GM12891 (cell line): ENCODE measurements around the gene STAT6.

Experiments used
- POLR2A ChIP-seq: IDR thresholded peaks from 2 replicates; pipeline ENCODE4 v1.6.1; 2011; ENCODE audit warnings: low read depth, low read length, control low read depth
- POLR2AphosphoS5 ChIP-seq: IDR thresholded peaks from 2 replicates; pipeline ENCODE4 v1.6.1; 2011; ENCODE audit warnings: low read depth, low read length, control low read depth
- POU2F2 ChIP-seq: IDR thresholded peaks from 2 replicates; pipeline ENCODE4 v1.6.1; 2011; ENCODE audit warnings: low read depth, mild to moderate bottlenecking, control low read depth, low read length, moderate library complexity
- SPI1 ChIP-seq: IDR thresholded peaks from 2 replicates; pipeline ENCODE4 v1.6.1; 2011; ENCODE audit warnings: low read depth, low read length, control low read depth
- TAF1 ChIP-seq: IDR thresholded peaks from 2 replicates; pipeline ENCODE4 v1.6.1; 2011; ENCODE audit warnings: low read depth, low read length, control low read depth

DNA sequence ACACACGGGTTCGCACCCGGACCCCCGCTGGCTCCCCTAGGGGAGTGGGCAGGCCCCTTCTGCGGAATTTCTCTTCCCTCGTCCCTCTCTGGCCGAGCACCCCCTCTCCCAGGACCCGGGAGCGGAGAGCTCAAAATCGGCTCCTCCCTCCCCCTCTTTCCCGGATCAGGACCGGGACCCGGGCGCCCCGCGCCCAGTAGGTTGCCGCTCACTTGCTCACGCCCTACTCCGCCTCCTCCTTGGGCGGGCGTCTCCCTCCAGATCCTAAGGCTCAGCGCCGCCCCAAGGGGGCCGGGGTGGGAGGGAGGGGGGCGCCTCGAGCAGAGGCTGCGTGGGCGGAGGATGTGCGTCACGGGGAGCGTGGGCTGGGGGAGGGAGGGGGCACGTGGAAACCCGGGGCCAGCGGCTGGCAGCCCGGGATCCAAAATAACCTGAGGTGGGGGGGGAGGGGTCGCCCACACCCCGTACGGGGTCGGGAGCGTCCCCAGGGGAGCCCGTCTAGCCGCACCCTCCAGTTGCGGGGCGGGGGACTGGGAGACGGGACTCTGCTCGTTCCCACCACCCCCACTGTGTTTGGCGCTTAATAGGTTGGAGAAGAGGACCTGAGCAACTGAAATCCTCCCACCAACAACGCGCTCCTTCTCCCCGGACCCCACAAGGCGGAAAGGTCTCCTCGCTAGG, 24.0 kb downstream of the STAT6 start:
- TF ChIP-seq TAF1, result peak; percentile 49; the same call in 1 of the 2 replicates
- peak; percentile 49; the same call in 1 of the 2 replicates for TF ChIP-seq POLR2AphosphoS5
- TF ChIP-seq POLR2A, result no peak
- no peak for TF ChIP-seq SPI1
- no peak for TF ChIP-seq POU2F2
